Endothelial cell of umbilical vein (primary cell): ENCODE results near the gene SEC14L1. TPM values are rescaled to one million over a fixed set of nuclear protein-coding genes. Genes with fewer than 3 reads are reported as not detected.
A peak's percentile ranks its signal among the peaks of the same experiment; 100 is the strongest.

Source experiments
- BruUV-seq: library from RNA; stranded (reverse); fragments of 400-500 nt; replicated peaks from 2 replicates; lab custom pipeline; 2021; lab: Mats Ljungman, UMichigan
- CTCF ChIA-PET: fragments of 300-600, 350-600 bp; sonication (Branson Sonifier 250); formaldehyde crosslinking; loops from one replicate; lab custom pipeline; 2021; ENCODE audit warnings: antibody characterized with exemption, inconsistent platforms; lab: Charles Lee
- POLR2A ChIA-PET: fragments of 300-600, 350-600 bp; sonication (Branson Sonifier 250); formaldehyde crosslinking; loops from one replicate; lab custom pipeline; 2021; ENCODE audit warnings: antibody characterized with exemption, inconsistent platforms; lab: Charles Lee
- DNase-seq: peaks from one replicate; pipeline ENCODE4 v3.0.0-alpha.2; 2011; ENCODE audit warnings: low read depth, low spot score
- FAIRE-seq: peaks from 2 replicates; lab custom pipeline; 2011; peaks lifted over from hg19 to GRCh38; lab: Jason Lieb, UNC
- H2AFZ ChIP-seq: 2 replicates; pipeline ENCODE4 v1.6.0; 2012; ENCODE audit warnings: low read depth, low read length, control low read depth, inconsistent platforms
- H3K27ac ChIP-seq: 2 replicates; pipeline ENCODE4 v1.5.1; 2011; ENCODE audit warnings: low read depth, mild to moderate bottlenecking, control low read depth, low read length, moderate library complexity; ENCODE audit not compliant: insufficient read depth
- H3K27me3 ChIP-seq, 2 experiments: 2 replicates each; pipeline versions ENCODE4 v1.6.0 to v1.6.1; 2011; ENCODE audit warnings: low read length in 2 of 2, mixed read lengths in 1 of 2; ENCODE audit not compliant: control insufficient read depth in 2 of 2, insufficient read depth in 2 of 2
- H3K36me3 ChIP-seq, 2 experiments: 2 replicates in 1 of 2; 3 replicates in 1 of 2; pipeline ENCODE4 v1.5.1; 2011; ENCODE audit warnings: low read length in 2 of 2, mild to moderate bottlenecking in 1 of 2, moderate library complexity in 1 of 2; ENCODE audit not compliant: control insufficient read depth in 2 of 2, insufficient read depth in 2 of 2; ENCODE audit errors: extremely low read depth in 1 of 2
- H3K4me1 ChIP-seq: 3 replicates; pipeline ENCODE4 v1.5.1; 2011; ENCODE audit warnings: mild to moderate bottlenecking, low read length; ENCODE audit not compliant: control insufficient read depth, insufficient read depth; ENCODE audit errors: extremely low read depth
- H3K4me2 ChIP-seq: 2 replicates; pipeline ENCODE4 v1.6.1; 2011; ENCODE audit warnings: low read length, control low read depth, mixed read lengths; ENCODE audit not compliant: insufficient read depth
- H3K4me3 ChIP-seq, 3 experiments: fragments of 200-600 bp in 1 of 3; sonication (generic), shearing (Covaris generic) in 1 of 3; replicated peaks in 1 of 3; 2 replicates each; pipeline ENCODE4 v1.5.1; 2011 to 2016; ENCODE audit warnings: control low read depth in 3 of 3, low read length in 3 of 3, mild to moderate bottlenecking in 2 of 3, inconsistent platforms in 1 of 3, low read depth in 1 of 3, moderate library complexity in 1 of 3; ENCODE audit not compliant: insufficient read depth in 1 of 3
- H3K79me2 ChIP-seq: 2 replicates; pipeline ENCODE4 v1.6.0; 2012; ENCODE audit warnings: low read length, inconsistent platforms; ENCODE audit not compliant: control insufficient read depth, insufficient read depth
- H3K9ac ChIP-seq: replicated peaks from 2 replicates; pipeline ENCODE3; 2011; ENCODE audit warnings: low read length, control low read depth; ENCODE audit not compliant: insufficient read depth; ENCODE audit errors: extremely low read depth
- H3K9me1 ChIP-seq: replicated peaks from 3 replicates; pipeline ENCODE4 v1.6.0; 2011; ENCODE audit warnings: mild to moderate bottlenecking, low read length; ENCODE audit not compliant: control insufficient read depth, insufficient read depth; ENCODE audit errors: extremely low read depth
- H3K9me3 ChIP-seq: replicated peaks from 2 replicates; pipeline ENCODE4 v1.5.1; 2012; ENCODE audit warnings: low read length, inconsistent platforms; ENCODE audit not compliant: control insufficient read depth, insufficient read depth
- H4K20me1 ChIP-seq: replicated peaks from 2 replicates; pipeline ENCODE3; 2011; ENCODE audit warnings: mild to moderate bottlenecking, low read length; ENCODE audit not compliant: control insufficient read depth, insufficient read depth; ENCODE audit errors: extremely low read depth
- CTCF ChIP-seq, 2 donors: IDR thresholded peaks; 1 replicate in 1 of 2; 2 replicates in 1 of 2; pipeline ENCODE4 v1.5.1; 2011; ENCODE audit warnings: low read length in 2 of 2, mild to moderate bottlenecking in 2 of 2, moderate library complexity in 2 of 2, control low read depth in 1 of 2, inconsistent platforms in 1 of 2, low read depth in 1 of 2; ENCODE audit not compliant: insufficient read depth in 1 of 2; ENCODE audit errors: extremely low read depth in 1 of 2
- EZH2 ChIP-seq: IDR thresholded peaks from 2 replicates; pipeline ENCODE4 v1.6.1; 2012; ENCODE audit warnings: borderline replicate concordance, low read depth, mild to moderate bottlenecking, moderate library complexity, low read length, inconsistent platforms; ENCODE audit not compliant: severe bottlenecking
- FOS ChIP-seq: IDR thresholded peaks from 2 replicates; pipeline ENCODE4 v1.6.1; 2011; ENCODE audit warnings: mild to moderate bottlenecking, low read length, moderate library complexity, borderline replicate concordance; ENCODE audit not compliant: insufficient read depth
- GATA2 ChIP-seq: IDR thresholded peaks from 2 replicates; pipeline ENCODE4 v1.7.0; 2011; ENCODE audit warnings: low read depth, mild to moderate bottlenecking, moderate library complexity, mixed read lengths, low read length; ENCODE audit not compliant: insufficient read length, insufficient read depth
- JUN ChIP-seq: IDR thresholded peaks from 2 replicates; pipeline ENCODE4 v1.6.1; 2011; ENCODE audit warnings: borderline replicate concordance, low read depth; ENCODE audit not compliant: insufficient read length, insufficient read depth
- MYC ChIP-seq: IDR thresholded peaks from one replicate; pipeline ENCODE4 v1.6.1; 2011; ENCODE audit warnings: mild to moderate bottlenecking, low read depth, low read length
- POLR2A ChIP-seq: IDR thresholded peaks from 2 replicates; pipeline ENCODE4 v1.6.1; 2012; ENCODE audit warnings: low read depth, mild to moderate bottlenecking, control low read depth, low read length
- POLR2AphosphoS5 ChIP-seq: IDR thresholded peaks from 2 replicates; pipeline ENCODE4 v1.6.1; 2012; ENCODE audit warnings: low read depth, mild to moderate bottlenecking, control low read depth, low read length, moderate library complexity; ENCODE audit not compliant: insufficient read depth
- dilution Hi-C: fragments of 300-500 bp; cut with MboI; formaldehyde crosslinking; loops from one replicate; pipeline ENCODE4 v1.15.0; 2019; ENCODE audit warnings: low sequenced_read_pairs; ENCODE audit not compliant: extremely low pct_ligation_motif_present
- intact Hi-C: fragments of 100-400 bp; cut with micrococcal nuclease; formaldehyde crosslinking; loops from one replicate; pipeline ENCODE4 v1.10.0; 2022
- polyA plus RNA-seq, 4 experiments: library from polyadenylated mRNA; depleted of rRNA in 3 of 4; stranded (reverse) in 3 of 4; unstranded in 1 of 4; fragments of >200 nt; gene quantifications; 2 replicates each; pipeline versions ENCODE4 v1.2.1 to v1.2.3, GENCODE V29; 2011 to 2012; ENCODE audit warnings: missing spikeins in 1 of 4
- total RNA-seq: library from RNA; stranded (reverse); gene quantifications from 2 replicates; pipeline ENCODE4 v1.2.3, GENCODE V29; 2021

The SEC14L1 gene
- total and polyA plus RNA-seq, 2 donors (not counting 3 experiments of a cell fraction or from before 2014, with no cell fraction given) = 215 to 631 TPM

DNA sequence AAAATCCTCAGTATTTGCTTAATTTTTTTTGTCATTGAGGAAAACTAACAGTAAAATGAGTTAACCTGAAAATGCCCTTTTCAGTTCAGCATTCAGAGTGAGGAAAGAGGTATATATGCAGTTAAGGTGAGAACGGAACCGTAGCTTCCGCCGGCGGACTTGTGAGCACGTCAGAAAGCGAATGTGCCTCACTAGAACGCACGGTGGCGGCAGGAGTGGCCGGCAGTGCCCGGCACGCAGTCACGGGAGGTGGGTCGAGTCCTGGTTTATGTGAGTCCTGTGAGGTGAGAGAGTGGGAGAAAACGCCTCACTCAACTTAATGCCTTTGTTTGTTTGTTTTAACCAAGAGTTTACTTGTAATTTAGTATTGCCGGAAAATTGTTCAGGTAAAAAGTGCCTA lies 6.1 kb downstream of the SEC14L1 start:
- BruUV-seq = no TSS peak
- DNase-seq (no peak), FAIRE-seq (no peak)
- H3K27me3 ChIP-seq = no peaks in the 10 kb centered on the region
- peak overlapping the region; percentile 99 for H3K4me2 ChIP-seq
- peaks cover 2% of the 10 kb centered on the region for H4K20me1 ChIP-seq
- H3K9me3 ChIP-seq = no peaks in the 10 kb centered on the region
- CTCF ChIA-PET = interaction anchor here (1.0 to 2.6 kb wide), 7 partner anchors 8 to 88 kb away, joined by 3 to 16 read pairs (median 12); no protein-coding TSS in a partner anchor
- POLR2A ChIA-PET = no interaction called here
- no peak overlapping the region for H2AFZ ChIP-seq
- H3K36me3 ChIP-seq = peaks cover 37 to 62% of the 10 kb centered on the region in 2 experiments
- H3K9ac ChIP-seq = peak overlapping the region; percentile 76
- H3K27ac ChIP-seq = peak overlapping the region; percentile 97
- H3K9me1 ChIP-seq = no peaks in the 10 kb centered on the region
- H3K4me3 ChIP-seq = no peak overlapping the region
- TF ChIP-seq MYC (no peak), FOS (no peak), POLR2A (no peak), EZH2 (no peak), CTCF (IDR thresholded peaks at IDR 0.05; ENCODE audit: extremely low read depth in 1 of 2, insufficient read depth in 1 of 2, low read depth in 1 of 2, low read length in 2 of 2) (no peak), JUN (no peak), GATA2 (no peak), POLR2AphosphoS5 (peak; percentile 10)
- dilution Hi-C loops = no loop called here
- intact Hi-C loops = loop anchor here (5.0 kb wide), 1 partner anchor 90 kb away; no protein-coding TSS in a partner anchor
- H3K79me2 ChIP-seq = peaks cover 100% of the 10 kb centered on the region
- H3K4me1 ChIP-seq = peaks cover 96% of the 10 kb centered on the region
